HL-60 (cell line): ENCODE data around the gene CTRL.
"Not testable (repeated sequence)": the region's sequence is repeated elsewhere in the genome, so short reads cannot be mapped to it uniquely, and the experiment has no call there.

Source experiments
- DNase-seq, 2 experiments: peaks; one replicate each; pipeline ENCODE4 v3.0.0-alpha.2; 2010 to 2020; ENCODE audit warnings: low read depth in 1 of 2, low spot score in 1 of 2
- H3K27ac ChIP-seq: fragments of 250-450 bp; sonication (Bioruptor Pico); replicated peaks from 2 replicates; pipeline ENCODE4 v1.5.1; 2020; ENCODE audit warnings: mild to moderate bottlenecking, moderate library complexity
- H3K27me3 ChIP-seq: fragments of 250-450 bp; sonication (Bioruptor Pico); 2 replicates; pipeline ENCODE4 v1.5.1; 2021; ENCODE audit warnings: mild to moderate bottlenecking, moderate library complexity; ENCODE audit not compliant: insufficient read depth, poor library complexity, severe bottlenecking
- H3K4me3 ChIP-seq: replicated peaks from 2 replicates; pipeline ENCODE4 v1.5.1; 2011; ENCODE audit warnings: mild to moderate bottlenecking, control low read depth, low read length; ENCODE audit not compliant: insufficient read depth
- CTCF ChIP-seq: IDR thresholded peaks from one replicate; pipeline ENCODE4 v1.5.1; 2011; ENCODE audit warnings: low read length, control low read depth, inconsistent platforms; ENCODE audit not compliant: insufficient read depth
- GABPA ChIP-seq: IDR thresholded peaks from 2 replicates; pipeline ENCODE4 v1.6.1; 2012; ENCODE audit warnings: low read depth
- POLR2AphosphoS5 ChIP-seq: IDR thresholded peaks from 2 replicates; pipeline ENCODE4 v1.6.1; 2012; ENCODE audit warnings: low read depth
- REST ChIP-seq: IDR thresholded peaks from 2 replicates; pipeline ENCODE4 v1.6.1; 2012; ENCODE audit warnings: low read depth; ENCODE audit not compliant: insufficient replicate concordance
- SPI1 ChIP-seq: IDR thresholded peaks from 2 replicates; pipeline ENCODE4 v1.6.1; 2012; ENCODE audit warnings: low read depth, mild to moderate bottlenecking, borderline replicate concordance

The CTRL gene

GRCh38 chr16:67977005-67977404 is 45.3 kb upstream of the CTRL start:
- TF ChIP-seq SPI1 (no peak), GABPA (no peak), POLR2AphosphoS5 (no peak), CTCF (no peak), REST (no peak)
- Histone ChIP-seq H3K4me3 (no peak overlapping the region), H3K27me3 (no peaks in the 10 kb centered on the region), H3K27ac (no peak overlapping the region)
- DNase-seq, result no peak

- Histone ChIP-seq H3K4me3 (no peak overlapping the region), H3K27me3 (no peaks in the 10 kb centered on the region), H3K27ac (no peak overlapping the region)
- no peak for DNase-seq
- no peak for TF ChIP-seq SPI1
- TF ChIP-seq POLR2AphosphoS5, result no peak
- no peak for TF ChIP-seq REST
- TF ChIP-seq CTCF, result no peak
- TF ChIP-seq GABPA, result no peak
These were observed 44.5 kb upstream of the CTRL start for GRCh38 chr16:67976205-67976604.

- Histone ChIP-seq H3K27ac (no peak overlapping the region), H3K27me3 (no peaks in the 10 kb centered on the region), H3K4me3 (no peak overlapping the region)
- TF ChIP-seq REST, result no peak
- TF ChIP-seq CTCF, result no peak
- no peak for TF ChIP-seq GABPA
- no peak for TF ChIP-seq POLR2AphosphoS5
- no peak for TF ChIP-seq SPI1
- DNase-seq, result no peak
These were observed 43.9 kb upstream of the CTRL start for GRCh38 chr16:67975321-67976105.

GRCh38 chr16:67972285-67972684 is 40.6 kb upstream of the CTRL start:
- H3K27me3 ChIP-seq, H3K27ac ChIP-seq, DNase-seq, H3K4me3 ChIP-seq: not testable (repeated sequence)
